OCI-LY7 (cell line): ENCODE data around the gene TRABD2B. TPM values are rescaled to one million over a fixed set of nuclear protein-coding genes. Genes with fewer than 3 reads are reported as not detected.

Experiments
- BruUV-seq: library from RNA; stranded (reverse); fragments of 400-500 nt; replicated peaks from 2 replicates; lab custom pipeline; 2021; lab: Mats Ljungman, UMichigan
- CTCF ChIA-PET: fragments of 300-600 bp; sonication (Branson Sonifier 250); formaldehyde crosslinking; loops from one replicate; lab custom pipeline; 2022; ENCODE audit warnings: antibody characterized with exemption; ENCODE audit not compliant: unreplicated experiment; lab: Charles Lee
- POLR2A ChIA-PET: fragments of 300-600 bp; sonication (Branson Sonifier 250); formaldehyde crosslinking; loops from one replicate; lab custom pipeline; 2022; ENCODE audit warnings: antibody characterized with exemption; lab: Charles Lee
- DNase-seq: peaks from one replicate; pipeline ENCODE4 v3.0.0-alpha.2; 2015; ENCODE audit warnings: low spot score
- H2AFZ ChIP-seq: fragments of 200-600 bp; sonication (generic), shearing (Covaris generic); 2 replicates; pipeline ENCODE4 v1.6.1; 2014; ENCODE audit warnings: mild to moderate bottlenecking, antibody characterized with exemption, low read length, moderate library complexity
- H3K27ac ChIP-seq: fragments of 200-600 bp; sonication (generic); 2 replicates; pipeline ENCODE4 v1.5.1; 2014; ENCODE audit warnings: mixed run types, low read depth, mild to moderate bottlenecking, moderate library complexity, low read length, inconsistent platforms; ENCODE audit not compliant: poor library complexity, severe bottlenecking
- H3K36me3 ChIP-seq: fragments of 200-600 bp; sonication (generic); 2 replicates; pipeline ENCODE4 v1.6.1; 2014; ENCODE audit warnings: mild to moderate bottlenecking, antibody characterized with exemption, low read length, moderate library complexity, mixed read lengths; ENCODE audit not compliant: insufficient read depth
- H3K4me1 ChIP-seq: fragments of 200-600 bp; sonication (generic); 2 replicates; pipeline ENCODE4 v1.5.1; 2014; ENCODE audit warnings: mild to moderate bottlenecking, low read length; ENCODE audit not compliant: insufficient read depth, poor library complexity, severe bottlenecking
- H3K4me2 ChIP-seq: fragments of 200-600 bp; sonication (generic); 2 replicates; pipeline ENCODE4 v1.6.1; 2014; ENCODE audit warnings: mild to moderate bottlenecking, low read length
- H3K4me3 ChIP-seq: fragments of 200-600 bp; sonication (generic); 2 replicates; pipeline ENCODE4 v1.5.1; 2014; ENCODE audit warnings: mild to moderate bottlenecking, low read depth, low read length; ENCODE audit not compliant: poor library complexity, severe bottlenecking
- H3K79me2 ChIP-seq: fragments of 200-600 bp; sonication (generic); 2 replicates; pipeline ENCODE4 v1.6.1; 2016; ENCODE audit warnings: low read depth, mild to moderate bottlenecking, low read length, moderate library complexity, mixed read lengths; ENCODE audit not compliant: insufficient read depth
- H3K9me2 ChIP-seq: fragments of 200-600 bp; sonication (generic); 2 replicates; pipeline ENCODE4 v1.6.1; 2016; ENCODE audit warnings: mild to moderate bottlenecking, low read length, mixed read lengths; ENCODE audit not compliant: insufficient read depth
- H3K9me3 ChIP-seq: fragments of 200-600 bp; sonication (generic); 2 replicates; pipeline ENCODE4 v1.6.1; 2014; ENCODE audit warnings: mild to moderate bottlenecking, mixed run types, low read length, mixed read lengths
- H4K20me1 ChIP-seq: fragments of 200-600 bp; sonication (generic); 2 replicates; pipeline ENCODE4 v1.6.1; 2014; ENCODE audit warnings: mild to moderate bottlenecking, antibody characterized with exemption, low read length, moderate library complexity, mixed read lengths; ENCODE audit not compliant: insufficient read depth
- CTCF ChIP-seq: fragments of 200-600 bp; sonication (generic); conservative IDR thresholded peaks from 2 replicates; pipeline ENCODE4 v1.5.1; 2014; ENCODE audit warnings: mild to moderate bottlenecking, antibody characterized with exemption, low read length, moderate library complexity, mixed read lengths
- EZH2phosphoT487 ChIP-seq: fragments of 200-600 bp; sonication (generic); IDR thresholded peaks from 2 replicates; pipeline ENCODE4 v1.6.1; 2018; ENCODE audit warnings: low read depth, borderline replicate concordance, mild to moderate bottlenecking, mixed run types, antibody characterized with exemption, low read length, moderate library complexity, mixed read lengths
- intact Hi-C: fragments of 100-400 bp; cut with micrococcal nuclease; formaldehyde crosslinking; loops from one replicate; pipeline ENCODE4 v1.10.0; 2022; ENCODE audit not compliant: unreplicated experiment
- total RNA-seq, 2 experiments: library from RNA; depleted of rRNA in 1 of 2; stranded (reverse); fragments of >200 nt in 1 of 2; shearing (Covaris generic) in 1 of 2; gene quantifications; 2 replicates each; pipeline ENCODE4 v1.2.3, GENCODE V29; 2014 to 2022

Gene TRABD2B
- total RNA-seq, 2 experiments from 2014 or later: not detected

DNA sequence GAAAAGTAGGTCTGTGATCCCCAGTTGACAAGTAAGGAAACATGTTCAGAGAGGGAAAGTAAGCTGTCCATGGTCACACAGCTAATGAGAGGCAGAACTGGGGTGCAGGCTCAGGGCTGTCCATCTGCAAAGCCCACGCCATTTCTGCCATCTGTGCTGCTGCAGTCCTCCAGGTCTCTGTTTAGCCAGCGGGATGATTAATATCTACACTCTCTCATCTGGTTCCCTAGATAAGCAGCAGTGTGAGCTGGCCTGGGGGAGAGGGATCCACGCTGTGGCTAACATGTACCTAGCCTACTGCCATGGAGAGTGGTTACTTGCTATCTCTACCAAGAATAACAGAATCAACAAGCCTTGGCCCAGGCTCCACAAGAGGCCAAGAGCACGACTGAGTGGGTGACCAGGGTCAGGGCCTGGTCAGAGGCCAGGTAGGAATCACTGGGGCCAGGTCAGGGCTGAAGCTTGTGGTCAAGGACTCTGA, 75.2 kb downstream of the TRABD2B start:
- H3K9me3 ChIP-seq: no peaks in the 10 kb centered on the region
- no peak overlapping the region for H3K4me2 ChIP-seq
- H3K79me2 ChIP-seq: no peaks in the 10 kb centered on the region
- H3K36me3 ChIP-seq: no peaks in the 10 kb centered on the region
- H3K4me1 ChIP-seq: no peaks in the 10 kb centered on the region
- CTCF ChIA-PET: no interaction called here
- H3K4me3 ChIP-seq: no peak overlapping the region
- POLR2A ChIA-PET: interaction anchor here (0.6 kb wide), 1 partner anchor 976 kb away, joined by 3 read pairs; no protein-coding TSS in a partner anchor
- intact Hi-C loops: no loop called here
- H3K27ac ChIP-seq: no peak overlapping the region
- BruUV-seq: no TSS peak
- TF ChIP-seq CTCF (no peak), EZH2phosphoT487 (no peak)
- no peak overlapping the region for H2AFZ ChIP-seq
- no peak for DNase-seq
- H3K9me2 ChIP-seq: no peaks in the 10 kb centered on the region
- no peaks in the 10 kb centered on the region for H4K20me1 ChIP-seq

DNA sequence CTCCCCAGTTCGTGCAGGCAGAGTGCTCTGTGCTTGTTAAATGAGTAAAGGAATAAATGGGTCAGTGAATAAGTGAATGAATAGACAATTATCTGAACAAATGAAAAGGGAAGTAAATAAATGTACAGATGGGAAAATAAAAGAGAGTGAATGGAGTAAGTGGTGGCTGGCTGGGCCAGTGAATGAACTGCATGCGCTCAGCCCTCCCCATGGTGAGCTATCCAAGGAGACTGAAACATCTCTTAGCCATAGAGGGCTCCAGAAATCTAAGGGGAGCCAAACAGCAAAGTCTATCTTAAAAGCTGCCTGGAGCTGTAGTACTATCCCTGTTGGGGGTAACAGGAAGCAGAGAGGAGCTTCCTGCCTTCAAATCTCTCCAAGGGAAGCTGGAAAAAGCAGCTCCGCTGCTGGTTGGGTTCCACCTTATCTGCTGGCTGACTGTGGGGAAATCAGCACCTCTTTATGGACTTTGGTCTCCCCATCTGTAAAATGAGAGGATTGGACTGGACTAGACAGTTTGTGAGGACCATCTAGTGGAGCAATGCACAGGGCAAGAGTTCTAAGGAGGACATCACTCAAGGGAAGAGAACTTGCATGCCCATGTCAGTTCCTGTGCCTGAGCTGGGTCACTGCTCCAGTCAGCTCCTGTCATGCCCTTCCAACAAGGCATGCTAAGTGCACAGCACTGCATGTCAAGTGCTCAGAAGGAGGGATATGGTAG, 77.9 kb downstream of the TRABD2B start:
- no peaks in the 10 kb centered on the region for H3K9me2 ChIP-seq
- no peak overlapping the region for H3K27ac ChIP-seq
- intact Hi-C loops: no loop called here
- H4K20me1 ChIP-seq: no peaks in the 10 kb centered on the region
- POLR2A ChIA-PET: interaction anchor here (0.5 to 1.0 kb wide), 3 partner anchors 17 to 532 kb away, joined by 3 read pairs; no protein-coding TSS in a partner anchor
- no TSS peak for BruUV-seq
- H3K4me3 ChIP-seq: no peak overlapping the region
- H3K4me2 ChIP-seq: no peak overlapping the region
- H3K9me3 ChIP-seq: no peaks in the 10 kb centered on the region
- H3K4me1 ChIP-seq: no peaks in the 10 kb centered on the region
- no peaks in the 10 kb centered on the region for H3K36me3 ChIP-seq
- no peak overlapping the region for H2AFZ ChIP-seq
- no peaks in the 10 kb centered on the region for H3K79me2 ChIP-seq
- TF ChIP-seq CTCF: no peak
- TF ChIP-seq EZH2phosphoT487: no peak
- CTCF ChIA-PET: interaction anchor here (0.6 kb wide), 1 partner anchor 61 kb away, joined by 3 read pairs; no protein-coding TSS in a partner anchor
- no peak for DNase-seq

DNA sequence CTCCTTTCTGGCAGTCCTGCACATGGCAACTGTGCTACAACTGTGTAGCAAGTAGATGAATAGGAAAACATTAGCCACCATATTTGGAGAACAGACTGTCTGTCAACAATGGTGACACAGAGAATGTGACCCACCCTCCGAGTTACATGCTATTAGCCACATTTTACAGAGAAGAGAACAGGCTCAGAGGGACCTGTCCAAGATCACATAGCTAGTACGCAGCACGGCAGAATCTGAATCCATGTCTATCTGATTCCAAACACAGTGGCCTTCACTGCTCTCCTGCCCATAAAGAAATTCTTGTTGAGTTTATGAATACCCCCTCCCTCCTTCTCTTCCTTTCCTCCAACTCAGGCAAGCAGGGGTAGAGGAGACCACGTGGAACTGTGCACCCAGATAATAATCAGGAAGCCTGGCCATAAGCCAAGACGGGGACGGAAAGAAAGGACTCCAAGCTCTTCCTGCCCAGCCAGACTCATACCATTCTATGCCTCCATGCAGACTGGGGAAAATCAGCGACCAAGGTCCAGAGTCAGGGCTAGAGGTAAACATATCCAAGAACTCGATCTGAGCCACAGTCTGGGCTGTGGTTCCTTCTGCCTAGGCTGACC, 78.8 kb downstream of the TRABD2B start:
- Histone ChIP-seq H3K9me2 (no peaks in the 10 kb centered on the region), H4K20me1 (no peaks in the 10 kb centered on the region), H2AFZ (no peak overlapping the region), H3K4me1 (no peaks in the 10 kb centered on the region), H3K27ac (no peak overlapping the region), H3K36me3 (no peaks in the 10 kb centered on the region), H3K4me2 (no peak overlapping the region), H3K4me3 (no peak overlapping the region), H3K9me3 (no peaks in the 10 kb centered on the region), H3K79me2 (no peaks in the 10 kb centered on the region)
- no TSS peak for BruUV-seq
- intact Hi-C loops: no loop called here
- DNase-seq: no peak
- ChIA-PET POLR2A (interaction anchor here (1.0 kb wide), 1 partner anchor 18 kb away, joined by 3 read pairs; no protein-coding TSS in a partner anchor), CTCF (no interaction called here)
- no peak for TF ChIP-seq CTCF
- no peak for TF ChIP-seq EZH2phosphoT487
